ENCODE results near the gene ZC3H12A. TPM values are rescaled to one million over a fixed set of nuclear protein-coding genes. Genes with fewer than 3 reads are reported as not detected.

The ZC3H12A gene
- total and polyA plus RNA-seq, 10 of the 15 experiments (the other 5 are each of a cell fraction or from before 2014, with no cell fraction given) = 0.35 to 30.2 (median 13.8) TPM

- intact Hi-C loops (cut with micrococcal nuclease; ENCODE audit: unreplicated experiment) = no loop called here
- Histone ChIP-seq H3K4me1 (ENCODE audit: control insufficient read depth, insufficient read depth, low read length) (no peaks in the 10 kb centered on the region), H3K36me3 (ENCODE audit: control insufficient read depth in 2 of 2, insufficient read depth in 2 of 2, low read length in 1 of 2) (no peaks in the 10 kb centered on the region), H3K9me3 (replicated peaks; ENCODE audit: control insufficient read depth, insufficient read depth, low read length) (no peaks in the 10 kb centered on the region), H3K9ac (ENCODE audit: control insufficient read depth, insufficient read depth, low read length) (no peak overlapping the region), H3K79me2 (ENCODE audit: control insufficient read depth, insufficient read depth, low read length) (no peaks in the 10 kb centered on the region), H3K27ac (ENCODE audit: control insufficient read depth, insufficient read depth) (no peak overlapping the region), H3K4me3 (no peak overlapping the region), H2AFZ (ENCODE audit: control insufficient read depth, low read depth, low read length) (no peak overlapping the region), H4K20me1 (ENCODE audit: control insufficient read depth, insufficient read depth) (no peaks in the 10 kb centered on the region), H3K4me2 (ENCODE audit: control insufficient read depth, insufficient read depth) (no peak overlapping the region), H3K27me3 (replicated peaks in 1 of 2; ENCODE audit: control insufficient read depth in 2 of 2, insufficient read depth in 2 of 2, low read length in 1 of 2) (peaks cover 0 to 1% of the 10 kb centered on the region in 2 experiments; a peak in 1 of 4 replicates)
- no TSS peak for BruUV-seq (replicated peaks)
- ATAC-seq = no peak
- ChIA-PET RAD21 (ENCODE audit: unreplicated experiment) (no interaction called here), SMC1A (ENCODE audit: uncharacterized antibody, unreplicated experiment) (interaction anchor here (1.2 kb wide), 1 partner anchor 24 kb away, joined by 4 read pairs; no protein-coding TSS in a partner anchor), CTCF (interaction anchor here (0.6 to 0.9 kb wide), 2 partner anchors 17 to 165 kb away, joined by 3 read pairs; no protein-coding TSS in a partner anchor), POLR2A (no interaction called here)
- WGBS (ENCODE audit: insufficient coverage, insufficient replicate concordance, low lambda C conversion rate, missing lambda C conversion rate) = 4% methylated on average over 4 of the region's 4 CpGs
- FAIRE-seq = no peak
- no peak for TF ChIP-seq ZBTB4 (CRISPR knock-in tag; IDR thresholded peaks at IDR 0.05)
- TF ChIP-seq CEBPZ (IDR thresholded peaks at IDR 0.05; ENCODE audit: low read depth, low read length) = no peak
- no peak for TF ChIP-seq TBL1XR1 (IDR thresholded peaks at IDR 0.05; ENCODE audit: low read depth, low read length)
- no peak for TF ChIP-seq WRNIP1 (IDR thresholded peaks at IDR 0.05; ENCODE audit: borderline replicate concordance, low read depth, low read length)
- TF ChIP-seq NR2F1 (conservative IDR thresholded peaks at IDR 0.05) = no peak
- no peak for TF ChIP-seq BMI1 (IDR thresholded peaks at IDR 0.05; ENCODE audit: borderline replicate concordance)
- TF ChIP-seq NRF1 (conservative IDR thresholded peaks at IDR 0.05; ENCODE audit: low read depth, low read length) = no peak
- no peak for TF ChIP-seq ATF2 (IDR thresholded peaks at IDR 0.05; ENCODE audit: low read length)
- no peak for TF ChIP-seq MXI1 (IDR thresholded peaks at IDR 0.05; ENCODE audit: low read depth, low read length)
- no peak for TF ChIP-seq KDM1A (IDR thresholded peaks at IDR 0.05; ENCODE audit: borderline replicate concordance)
- no peak for TF ChIP-seq FOXM1 (IDR thresholded peaks at IDR 0.05; ENCODE audit: low read depth, low read length)
- no peak for TF ChIP-seq MTA3 (IDR thresholded peaks at IDR 0.05; ENCODE audit: borderline replicate concordance, low read length)
- no peak for TF ChIP-seq SP1 (IDR thresholded peaks at IDR 0.05; ENCODE audit: low read depth, low read length)
- TF ChIP-seq HDGF (IDR thresholded peaks at IDR 0.05) = no peak
- no peak for TF ChIP-seq GABPA (IDR thresholded peaks at IDR 0.05; ENCODE audit: low read depth)
- in situ Hi-C loops (cut with MboI) = loop anchor here (5.0 kb wide), 1 partner anchor 737 kb away; no protein-coding TSS in a partner anchor
- DNase-seq (ENCODE audit: low read depth, low spot score) = no peak
Observed at GRCh38 chr1:37438869-37439343, 35.5 kb upstream of the ZC3H12A start.

Measured in GM12878 (cell line).